ENCODE results near the gene SLC24A3. TPM values are rescaled to one million over a fixed set of nuclear protein-coding genes. Genes with fewer than 3 reads are reported as not detected.

The SLC24A3 gene
- total and polyA plus RNA-seq, 2 experiments from 2014 or later = 0.48 to 1.7 TPM

DNA sequence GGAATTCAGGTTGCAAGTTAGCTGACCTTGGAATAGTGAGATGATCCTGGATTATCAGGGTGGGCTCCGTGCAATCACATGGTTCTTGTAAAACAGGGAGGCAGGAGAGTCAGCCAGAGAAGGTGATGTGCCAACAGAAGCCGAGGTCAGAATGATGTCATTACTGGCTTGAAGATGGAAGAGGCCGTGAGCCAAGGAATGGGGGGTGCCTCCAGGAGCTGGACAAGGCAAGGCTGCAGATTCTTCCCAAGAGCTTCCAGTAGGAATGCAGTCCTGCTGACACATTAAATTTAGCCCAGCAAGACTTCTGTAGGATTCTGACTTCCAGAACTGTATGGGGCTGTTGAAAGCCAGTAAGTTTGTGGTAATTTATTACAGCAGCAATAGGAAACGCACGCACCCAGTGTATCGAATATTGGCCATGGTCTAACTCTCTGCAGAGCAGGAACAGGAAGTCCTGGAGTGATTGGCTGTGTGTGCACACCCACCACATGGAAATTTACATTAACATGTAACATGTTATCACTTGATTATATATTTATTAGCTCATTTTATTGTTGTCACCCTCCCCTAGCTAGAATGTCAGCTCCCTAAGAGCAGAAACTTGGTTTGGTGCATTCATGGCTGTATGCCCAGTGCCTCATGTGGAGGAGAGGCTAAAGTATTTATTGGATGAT, 19.1 kb downstream of the SLC24A3 start:
- H3K27me3 ChIP-seq = no peaks in the 10 kb centered on the region
- H3K36me3 ChIP-seq (replicated peaks; ENCODE audit: insufficient read depth, low read depth) = no peaks in the 10 kb centered on the region
- 87% methylated on average over 6 of the region's 6 CpGs for whole genome bisulfite sequencing (ENCODE audit: low lambda C conversion rate, missing lambda C conversion rate)
- no peak overlapping the region for H2AFZ ChIP-seq
- H3K9me2 ChIP-seq (replicated peaks; ENCODE audit: insufficient read depth) = no peaks in the 10 kb centered on the region
- no peak overlapping the region for H3K4me2 ChIP-seq
- H4K20me1 ChIP-seq (ENCODE audit: insufficient read depth, poor library complexity, severe bottlenecking) = no peaks in the 10 kb centered on the region
- no peaks in the 10 kb centered on the region for H3K9me3 ChIP-seq (ENCODE audit: low read depth)
- no peak overlapping the region for H3K27ac ChIP-seq
- H3K4me3 ChIP-seq = no peak overlapping the region
- TF ChIP-seq EZH2phosphoT487 (IDR thresholded peaks at IDR 0.05; ENCODE audit: low read depth, severe bottlenecking, unreplicated experiment) = no peak
- no peak for TF ChIP-seq EZH2 (IDR thresholded peaks at IDR 0.05; ENCODE audit: borderline replicate concordance)
- TF ChIP-seq, protein P1, sequence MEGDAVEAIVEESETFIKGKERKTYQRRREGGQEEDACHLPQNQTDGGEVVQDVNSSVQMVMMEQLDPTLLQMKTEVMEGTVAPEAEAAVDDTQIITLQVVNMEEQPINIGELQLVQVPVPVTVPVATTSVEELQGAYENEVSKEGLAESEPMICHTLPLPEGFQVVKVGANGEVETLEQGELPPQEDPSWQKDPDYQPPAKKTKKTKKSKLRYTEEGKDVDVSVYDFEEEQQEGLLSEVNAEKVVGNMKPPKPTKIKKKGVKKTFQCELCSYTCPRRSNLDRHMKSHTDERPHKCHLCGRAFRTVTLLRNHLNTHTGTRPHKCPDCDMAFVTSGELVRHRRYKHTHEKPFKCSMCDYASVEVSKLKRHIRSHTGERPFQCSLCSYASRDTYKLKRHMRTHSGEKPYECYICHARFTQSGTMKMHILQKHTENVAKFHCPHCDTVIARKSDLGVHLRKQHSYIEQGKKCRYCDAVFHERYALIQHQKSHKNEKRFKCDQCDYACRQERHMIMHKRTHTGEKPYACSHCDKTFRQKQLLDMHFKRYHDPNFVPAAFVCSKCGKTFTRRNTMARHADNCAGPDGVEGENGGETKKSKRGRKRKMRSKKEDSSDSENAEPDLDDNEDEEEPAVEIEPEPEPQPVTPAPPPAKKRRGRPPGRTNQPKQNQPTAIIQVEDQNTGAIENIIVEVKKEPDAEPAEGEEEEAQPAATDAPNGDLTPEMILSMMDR (IDR thresholded peaks at IDR 0.05; ENCODE audit: poor library complexity) = no peak
- no peaks in the 10 kb centered on the region for H3K79me2 ChIP-seq
- no peak for DNase-seq (ENCODE audit: low spot score)
- no peaks in the 10 kb centered on the region for H3K4me1 ChIP-seq (ENCODE audit: insufficient read depth)

DNA sequence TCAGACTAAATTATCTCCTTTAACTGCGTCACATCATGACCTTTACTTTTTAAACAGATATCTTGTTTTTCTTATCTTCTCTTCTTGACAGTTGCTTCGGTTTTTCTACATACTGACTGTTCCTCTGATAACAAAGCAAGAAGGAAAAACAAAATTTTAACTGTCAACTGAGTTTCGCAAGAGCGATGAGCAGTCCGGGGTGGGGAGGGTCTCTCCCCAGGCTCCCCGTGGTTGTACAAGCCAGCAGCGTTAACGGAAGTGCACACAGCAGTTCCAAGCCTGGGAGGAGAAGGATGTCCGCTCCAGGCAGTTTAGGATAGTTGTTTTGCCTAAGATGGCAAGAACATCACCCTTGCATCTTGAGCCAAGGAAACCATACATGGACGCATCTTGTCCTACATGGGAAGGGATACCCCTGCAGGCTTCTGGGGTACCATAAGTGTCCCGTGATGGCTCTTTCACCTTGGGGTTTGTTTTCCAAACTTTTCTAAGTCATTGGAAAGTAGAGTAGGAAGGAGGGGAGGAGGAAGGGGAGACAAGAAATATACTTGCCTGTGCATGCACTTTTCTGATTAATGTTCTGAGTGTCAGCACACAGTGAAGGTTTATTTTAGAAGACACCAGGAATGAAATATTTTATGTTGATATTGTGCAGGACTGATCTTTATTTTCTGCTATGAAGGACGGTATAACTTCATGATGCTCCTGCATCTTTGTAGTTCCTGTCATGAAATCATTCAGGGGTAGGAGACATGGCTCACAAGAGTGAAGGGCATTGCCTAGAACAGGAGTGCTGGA, 20.8 kb downstream of the SLC24A3 start:
- Histone ChIP-seq H3K4me3 (no peak overlapping the region), H2AFZ (no peak overlapping the region), H3K9me3 (ENCODE audit: low read depth) (no peaks in the 10 kb centered on the region), H3K79me2 (no peaks in the 10 kb centered on the region), H4K20me1 (ENCODE audit: insufficient read depth, poor library complexity, severe bottlenecking) (no peaks in the 10 kb centered on the region), H3K9me2 (replicated peaks; ENCODE audit: insufficient read depth) (no peaks in the 10 kb centered on the region), H3K4me2 (no peak overlapping the region), H3K27ac (no peak overlapping the region), H3K4me1 (ENCODE audit: insufficient read depth) (no peaks in the 10 kb centered on the region), H3K27me3 (no peaks in the 10 kb centered on the region), H3K36me3 (replicated peaks; ENCODE audit: insufficient read depth, low read depth) (no peaks in the 10 kb centered on the region)
- 66% methylated on average over 12 of the region's 12 CpGs for WGBS (ENCODE audit: low lambda C conversion rate, missing lambda C conversion rate)
- no peak for DNase-seq (ENCODE audit: low spot score)
- TF ChIP-seq EZH2 (IDR thresholded peaks at IDR 0.05; ENCODE audit: borderline replicate concordance) (no peak), EZH2phosphoT487 (IDR thresholded peaks at IDR 0.05; ENCODE audit: low read depth, severe bottlenecking, unreplicated experiment) (no peak)
- TF ChIP-seq, protein P1 (IDR thresholded peaks at IDR 0.05; ENCODE audit: poor library complexity) = no peak

DNA sequence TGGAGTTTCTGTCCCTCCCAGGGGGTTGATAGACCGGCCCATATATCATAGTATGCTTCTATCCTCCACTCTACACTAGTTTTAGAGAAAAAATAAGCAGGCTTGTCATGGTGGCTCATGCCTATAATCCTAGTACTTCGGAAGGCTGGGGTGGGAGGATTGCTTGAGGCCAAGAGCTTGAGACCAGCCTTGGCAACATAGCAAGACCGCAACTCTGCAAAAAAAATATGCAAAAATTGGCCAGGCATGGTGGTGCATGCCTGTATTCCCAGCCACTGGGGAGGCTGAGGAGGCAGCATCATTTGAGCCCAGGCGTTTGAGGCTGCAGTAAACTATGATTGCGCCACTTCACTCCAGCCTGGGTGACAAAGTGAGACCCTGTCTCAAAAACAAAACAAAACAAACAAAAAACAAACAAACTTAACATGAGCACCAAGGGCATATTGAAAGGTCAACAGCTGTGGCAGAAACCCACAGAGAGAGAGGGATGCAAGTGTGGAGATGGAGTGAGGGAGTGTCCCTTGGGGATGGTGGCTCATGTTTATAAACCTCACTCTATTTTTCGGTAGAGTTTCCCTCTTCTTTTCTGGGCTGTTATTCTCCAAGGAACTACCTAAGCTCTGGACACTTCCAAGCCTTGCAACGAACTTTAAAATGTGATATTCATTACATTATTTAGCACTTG, 24.1 kb downstream of the SLC24A3 start:
- H2AFZ ChIP-seq = no peak overlapping the region
- no peaks in the 10 kb centered on the region for H3K27me3 ChIP-seq
- no peak overlapping the region for H3K27ac ChIP-seq
- TF ChIP-seq, protein P1 (IDR thresholded peaks at IDR 0.05; ENCODE audit: poor library complexity) = no peak
- no peak for TF ChIP-seq EZH2 (IDR thresholded peaks at IDR 0.05; ENCODE audit: borderline replicate concordance)
- no peak for TF ChIP-seq EZH2phosphoT487 (IDR thresholded peaks at IDR 0.05; ENCODE audit: low read depth, severe bottlenecking, unreplicated experiment)
- 92% methylated on average over 7 of the region's 7 CpGs for WGBS (ENCODE audit: low lambda C conversion rate, missing lambda C conversion rate)
- no peak overlapping the region for H3K4me3 ChIP-seq
- no peak for DNase-seq (ENCODE audit: low spot score)
- H3K9me3 ChIP-seq (ENCODE audit: low read depth) = no peaks in the 10 kb centered on the region
- H3K4me2 ChIP-seq = no peak overlapping the region
- no peaks in the 10 kb centered on the region for H3K79me2 ChIP-seq
- H3K36me3 ChIP-seq (replicated peaks; ENCODE audit: insufficient read depth, low read depth) = no peaks in the 10 kb centered on the region
- no peaks in the 10 kb centered on the region for H3K4me1 ChIP-seq (ENCODE audit: insufficient read depth)
- no peaks in the 10 kb centered on the region for H4K20me1 ChIP-seq (ENCODE audit: insufficient read depth, poor library complexity, severe bottlenecking)
- no peaks in the 10 kb centered on the region for H3K9me2 ChIP-seq (replicated peaks; ENCODE audit: insufficient read depth)
